B cell (primary cell): ENCODE data around the gene CWC27. TPM values are rescaled to one million over a fixed set of nuclear protein-coding genes. Genes with fewer than 3 reads are reported as not detected.

Source experiments
- ATAC-seq: fragments of 200-7000 bp; cut with Tn5 transposase; one replicate; pipeline ENCODE4 v1.10.0; 2021; ENCODE audit warnings: low read depth, mild to moderate bottlenecking, moderate number of reproducible peaks, moderate library complexity
- CTCF ChIA-PET: fragments of 350-600 bp; sonication (Branson Sonifier 250); formaldehyde crosslinking; loops from one replicate; lab custom pipeline; 2021; ENCODE audit warnings: antibody characterized with exemption, inconsistent platforms; lab: Charles Lee
- POLR2A ChIA-PET: fragments of 350-600 bp; sonication (Branson Sonifier 250); formaldehyde crosslinking; loops from one replicate; lab custom pipeline; 2021; ENCODE audit warnings: antibody characterized with exemption; lab: Charles Lee
- DNase-seq: peaks from one replicate; pipeline ENCODE4 v3.0.0; 2013
- H2AFZ ChIP-seq: 2 replicates; pipeline ENCODE4 v1.6.1; 2012; ENCODE audit warnings: mild to moderate bottlenecking, low read depth, low read length; ENCODE audit not compliant: insufficient read depth, poor library complexity, severe bottlenecking
- H3K27ac ChIP-seq, 2 donors: 1 replicate in 1 of 2; 2 replicates in 1 of 2; pipeline ENCODE4 v1.5.1; 2012 to 2013; ENCODE audit warnings: low read length in 2 of 2, mild to moderate bottlenecking in 2 of 2, moderate library complexity in 1 of 2
- H3K27me3 ChIP-seq, 4 experiments: fragments of 200-600 bp in 1 of 4; sonication (generic) in 1 of 4; replicated peaks in 1 of 4; 1 replicate in 2 of 4; 2 replicates in 2 of 4; pipeline versions ENCODE4 v1.6.1 to v1.7.0; 2013 to 2016; ENCODE audit warnings: low read length in 3 of 4, mild to moderate bottlenecking in 2 of 4, mixed read lengths in 1 of 4, moderate library complexity in 1 of 4; ENCODE audit not compliant: insufficient read depth in 4 of 4, control insufficient read depth in 3 of 4; ENCODE audit errors: control extremely low read depth in 1 of 4
- H3K36me3 ChIP-seq, 2 experiments: replicated peaks in 1 of 2; 1 replicate in 1 of 2; 2 replicates in 1 of 2; pipeline versions ENCODE4 v1.6.1 to v1.7.1; 2013; ENCODE audit warnings: low read length in 1 of 2; ENCODE audit not compliant: insufficient read depth in 2 of 2, control insufficient read depth in 1 of 2; ENCODE audit errors: control extremely low read depth in 1 of 2, extremely low read depth in 1 of 2
- H3K4me1 ChIP-seq, 2 donors: fragments of 200-600 bp in 1 of 2; sonication (generic) in 1 of 2; 1 replicate in 1 of 2; 2 replicates in 1 of 2; pipeline versions ENCODE4 v1.5.1 to v1.6.1; 2013 to 2017; ENCODE audit warnings: low read length in 2 of 2; ENCODE audit not compliant: control insufficient read depth in 2 of 2, insufficient read depth in 2 of 2
- H3K4me2 ChIP-seq: replicated peaks from 2 replicates; pipeline ENCODE3; 2012; ENCODE audit warnings: mild to moderate bottlenecking, low read depth, low read length; ENCODE audit not compliant: poor library complexity, severe bottlenecking
- H3K4me3 ChIP-seq, 5 experiments: fragments of 200-600 bp in 1 of 5; sonication (generic) in 1 of 5; 1 replicate in 3 of 5; 2 replicates in 2 of 5; pipeline versions ENCODE4 v1.5.1 to v1.7.0; 2011 to 2016; ENCODE audit warnings: low read length in 4 of 5, mild to moderate bottlenecking in 4 of 5, low read depth in 2 of 5, control low read depth in 1 of 5, moderate library complexity in 1 of 5; ENCODE audit not compliant: insufficient read depth in 1 of 5; ENCODE audit errors: control extremely low read depth in 1 of 5, extremely low read depth in 1 of 5
- H3K79me2 ChIP-seq: fragments of 200-600 bp; sonication (generic); one replicate; pipeline ENCODE4 v1.6.0; 2016; ENCODE audit warnings: low read length; ENCODE audit not compliant: control insufficient read depth, insufficient read depth
- H3K9ac ChIP-seq: fragments of 200-600 bp; sonication (generic); 2 replicates; pipeline ENCODE4 v1.6.1; 2017; ENCODE audit warnings: mild to moderate bottlenecking, low read length, moderate library complexity
- H3K9me3 ChIP-seq, 3 donors: one replicate each; pipeline versions ENCODE4 v1.6.1 to v1.7.1; 2013; ENCODE audit warnings: low read length in 2 of 3; ENCODE audit not compliant: control insufficient read depth in 2 of 3, insufficient read depth in 1 of 3; ENCODE audit errors: control extremely low read depth in 1 of 3
- H4K20me1 ChIP-seq: 2 replicates; pipeline ENCODE4 v1.6.0; 2012; ENCODE audit warnings: mild to moderate bottlenecking, low read length; ENCODE audit not compliant: insufficient read depth, control insufficient read depth, poor library complexity, severe bottlenecking
- H3K27ac Mint-ChIP-seq: one replicate; pipeline ENCODE4 v1.8.0; 2021; ENCODE audit warnings: mixed read lengths
- H3K27me3 Mint-ChIP-seq: one replicate; pipeline ENCODE4 v1.8.0; 2021; ENCODE audit warnings: mixed read lengths
- H3K4me1 Mint-ChIP-seq: one replicate; pipeline ENCODE4 v1.8.0; 2021; ENCODE audit warnings: mixed read lengths
- H3K4me3 Mint-ChIP-seq: one replicate; pipeline ENCODE4 v1.8.0; 2021; ENCODE audit warnings: mixed read lengths
- H3K9me3 Mint-ChIP-seq: one replicate; pipeline ENCODE4 v1.8.0; 2022; ENCODE audit warnings: mixed read lengths; ENCODE audit not compliant: insufficient read depth
- EZH2 ChIP-seq: IDR thresholded peaks from 2 replicates; pipeline ENCODE4 v1.6.1; 2012; ENCODE audit warnings: borderline replicate concordance, low read depth, mild to moderate bottlenecking, moderate library complexity, low read length; ENCODE audit not compliant: insufficient read depth, poor library complexity, severe bottlenecking
- intact Hi-C: fragments of 100-400 bp; cut with micrococcal nuclease; formaldehyde crosslinking; loops from one replicate; pipeline ENCODE4 v1.10.0; 2022
- polyA plus RNA-seq: library from polyadenylated mRNA; depleted of rRNA; stranded (reverse); fragments of >200 nt; gene quantifications from 2 replicates; pipeline ENCODE4 v1.2.3, GENCODE V29; 2012
- total RNA-seq, 2 donors: library from RNA; stranded (reverse); fragments of 120-200 nt in 1 of 2; gene quantifications; 1 replicate in 1 of 2; 2 replicates in 1 of 2; pipeline versions ENCODE4 v1.2.3 to v1.2.4, GENCODE V29; 2013 to 2022
- TF ChIP-seq, protein P1 (sequence below): fragments of 200-600 bp; IDR thresholded peaks from one replicate; pipeline ENCODE4 v1.8.0; 2022; ENCODE audit warnings: antibody characterized with exemption, mild to moderate bottlenecking

CWC27 gene
- total and polyA plus RNA-seq, 2 donors (not counting 1 experiment from before 2014, with no cell fraction given) = 6.6 to 30.5 TPM

DNA sequence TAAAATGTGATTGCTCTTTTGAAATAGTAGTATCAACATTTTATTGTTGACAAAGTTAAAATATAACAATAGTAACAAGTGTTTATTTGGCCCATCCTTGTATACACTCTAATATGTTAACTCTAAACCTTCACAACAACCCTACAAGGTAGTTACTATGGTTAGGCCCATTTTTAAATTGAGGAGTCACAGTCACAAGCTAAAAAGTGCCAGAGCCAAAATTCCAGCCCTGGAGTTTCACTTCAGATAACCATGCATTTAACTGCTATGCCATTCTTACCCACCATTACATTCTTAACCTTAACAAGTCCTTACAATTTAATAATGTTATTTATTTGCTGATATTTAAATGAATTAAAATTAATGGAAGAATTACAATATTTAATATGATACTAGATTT lies 91.2 kb downstream of the CWC27 start:
- POLR2A ChIA-PET = no interaction called here
- no peaks in the 10 kb centered on the region for H3K36me3 ChIP-seq
- H3K27me3 Mint-ChIP-seq = no peaks in the 10 kb centered on the region

DNA sequence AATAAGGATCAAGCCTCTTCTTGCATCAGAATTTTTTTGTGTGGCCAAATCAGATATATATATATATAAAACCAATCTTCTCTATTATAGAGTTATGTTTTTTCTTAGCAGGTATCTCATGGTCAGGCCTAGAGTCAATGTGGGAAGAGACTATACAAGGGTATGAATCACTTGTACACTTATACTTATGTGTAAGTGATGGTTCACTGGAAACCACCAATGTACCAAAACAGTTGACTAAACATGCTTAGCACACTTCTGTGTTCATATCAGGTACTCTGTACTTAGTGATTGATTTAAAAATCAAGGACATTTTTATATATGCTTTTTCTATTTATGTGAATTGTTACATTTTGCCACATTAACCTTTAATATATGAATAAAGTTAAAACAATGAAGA lies 92.6 kb downstream of the CWC27 start:
- no peaks in the 10 kb centered on the region for H3K4me1 Mint-ChIP-seq

More for the DNA sequence above, 91.2 kb downstream of the CWC27 start:
- Histone ChIP-seq H3K4me3 (no peak overlapping the region), H3K9me3 (no peaks in the 10 kb centered on the region), H3K9ac (no peak overlapping the region), H3K4me2 (no peak overlapping the region), H4K20me1 (no peaks in the 10 kb centered on the region), H3K27ac (no peak overlapping the region), H3K4me1 (no peaks in the 10 kb centered on the region), H3K79me2 (no peaks in the 10 kb centered on the region), H2AFZ (no peak overlapping the region), H3K27me3 (no peaks in the 10 kb centered on the region)
- no peaks in the 10 kb centered on the region for H3K4me1 Mint-ChIP-seq
- H3K4me3 Mint-ChIP-seq = no peak overlapping the region
- ATAC-seq = no peak
- TF ChIP-seq, protein P1, sequence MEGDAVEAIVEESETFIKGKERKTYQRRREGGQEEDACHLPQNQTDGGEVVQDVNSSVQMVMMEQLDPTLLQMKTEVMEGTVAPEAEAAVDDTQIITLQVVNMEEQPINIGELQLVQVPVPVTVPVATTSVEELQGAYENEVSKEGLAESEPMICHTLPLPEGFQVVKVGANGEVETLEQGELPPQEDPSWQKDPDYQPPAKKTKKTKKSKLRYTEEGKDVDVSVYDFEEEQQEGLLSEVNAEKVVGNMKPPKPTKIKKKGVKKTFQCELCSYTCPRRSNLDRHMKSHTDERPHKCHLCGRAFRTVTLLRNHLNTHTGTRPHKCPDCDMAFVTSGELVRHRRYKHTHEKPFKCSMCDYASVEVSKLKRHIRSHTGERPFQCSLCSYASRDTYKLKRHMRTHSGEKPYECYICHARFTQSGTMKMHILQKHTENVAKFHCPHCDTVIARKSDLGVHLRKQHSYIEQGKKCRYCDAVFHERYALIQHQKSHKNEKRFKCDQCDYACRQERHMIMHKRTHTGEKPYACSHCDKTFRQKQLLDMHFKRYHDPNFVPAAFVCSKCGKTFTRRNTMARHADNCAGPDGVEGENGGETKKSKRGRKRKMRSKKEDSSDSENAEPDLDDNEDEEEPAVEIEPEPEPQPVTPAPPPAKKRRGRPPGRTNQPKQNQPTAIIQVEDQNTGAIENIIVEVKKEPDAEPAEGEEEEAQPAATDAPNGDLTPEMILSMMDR = no peak
- no peak for TF ChIP-seq EZH2
- intact Hi-C loops = no loop called here
- H3K9me3 Mint-ChIP-seq = no peaks in the 10 kb centered on the region
- DNase-seq = no peak
- H3K27ac Mint-ChIP-seq = no peak overlapping the region
- CTCF ChIA-PET = no interaction called here

More for the DNA sequence above, 92.6 kb downstream of the CWC27 start:
- no peak overlapping the region for H3K27ac Mint-ChIP-seq
- Histone ChIP-seq H3K27ac (no peak overlapping the region), H3K27me3 (no peaks in the 10 kb centered on the region), H3K9me3 (no peaks in the 10 kb centered on the region), H3K4me3 (no peak overlapping the region), H3K36me3 (no peaks in the 10 kb centered on the region), H3K9ac (no peak overlapping the region), H4K20me1 (no peaks in the 10 kb centered on the region), H3K79me2 (no peaks in the 10 kb centered on the region), H2AFZ (no peak overlapping the region), H3K4me2 (no peak overlapping the region), H3K4me1 (no peaks in the 10 kb centered on the region)
- no peak overlapping the region for H3K4me3 Mint-ChIP-seq
- ChIA-PET CTCF (no interaction called here), POLR2A (no interaction called here)
- ATAC-seq (no peak), DNase-seq (no peak)
- intact Hi-C loops = no loop called here
- no peak for TF ChIP-seq EZH2
- TF ChIP-seq, protein P1 = no peak
- no peaks in the 10 kb centered on the region for H3K27me3 Mint-ChIP-seq
- no peaks in the 10 kb centered on the region for H3K9me3 Mint-ChIP-seq
